Upper lobe of right lung (tissue), 1 donor: ENCODE data around the gene VSX2. TPM values are rescaled to one million over a fixed set of nuclear protein-coding genes. Genes with fewer than 3 reads are reported as not detected.

Experiments used
- ATAC-seq: fragments of 200-7000 bp; cut with Tn5 transposase; one replicate; pipeline ENCODE4 v1.9.1; 2020; ENCODE audit warnings: mild to moderate bottlenecking, moderate library complexity
- DNase-seq: peaks from one replicate; pipeline ENCODE4 v3.0.0-alpha.2; 2020
- H3K27ac ChIP-seq: fragments of 200-600 bp; one replicate; pipeline ENCODE4 v1.8.0; 2022
- H3K27me3 ChIP-seq: fragments of 200-600 bp; one replicate; pipeline ENCODE4 v1.8.0; 2022; ENCODE audit warnings: mild to moderate bottlenecking
- H3K36me3 ChIP-seq: fragments of 200-600 bp; one replicate; pipeline ENCODE4 v1.8.0; 2022
- H3K4me1 ChIP-seq: fragments of 200-600 bp; one replicate; pipeline ENCODE4 v1.8.0; 2022
- H3K4me3 ChIP-seq: fragments of 200-600 bp; one replicate; pipeline ENCODE4 v1.8.0; 2022; ENCODE audit warnings: mild to moderate bottlenecking
- H3K9me3 ChIP-seq: fragments of 200-600 bp; one replicate; pipeline ENCODE4 v1.8.0; 2022
- intact Hi-C: fragments of 100-400 bp; cut with DNase I; formaldehyde crosslinking; loops from one replicate; pipeline ENCODE4 v1.11.0; 2022
- total RNA-seq: library from RNA; stranded (reverse); fragmentation: NEBNext Ultra II Directional; extraction: Animal tissue kit (Norgen Biotek cat#: 25700); gene quantifications from one replicate; pipeline ENCODE4 v1.2.1, GENCODE V29; 2021
- TF ChIP-seq, protein P1 (sequence below): fragments of 200-600 bp; IDR thresholded peaks from one replicate; pipeline ENCODE4 v1.8.0; 2022; ENCODE audit warnings: antibody characterized with exemption
- donor health status: DM: no; HTN: yes; CAD: no; lungs with severe emphysema.

VSX2 gene
- total RNA-seq, 1 donor from 2014 or later = not detected

DNA sequence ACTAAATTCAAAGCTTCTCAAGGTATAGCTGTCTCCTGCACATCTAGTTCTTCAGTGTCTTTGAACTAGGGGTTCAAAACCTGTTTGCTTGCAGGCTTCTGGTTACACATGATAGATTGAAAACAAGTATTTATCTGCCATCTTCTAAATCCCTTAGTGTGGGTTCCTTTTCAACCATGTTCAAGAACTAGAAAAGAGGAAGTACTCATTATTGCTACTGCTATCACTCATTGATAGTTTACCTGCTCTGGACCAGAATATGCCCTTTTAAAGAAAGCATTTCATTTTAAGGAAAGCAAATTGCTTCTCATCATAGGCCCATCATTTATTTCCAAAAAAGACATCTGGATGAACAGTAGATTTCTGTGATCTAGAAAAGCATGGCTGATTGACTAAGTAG lies 37.1 kb upstream of the VSX2 start:
- Histone ChIP-seq H3K4me1 (no peaks in the 10 kb centered on the region), H3K4me3 (no peak overlapping the region), H3K9me3 (no peaks in the 10 kb centered on the region), H3K27ac (no peak overlapping the region), H3K36me3 (peaks cover 13% of the 10 kb centered on the region), H3K27me3 (no peaks in the 10 kb centered on the region)
- no peak for DNase-seq
- ATAC-seq = no peak
- intact Hi-C loops = no loop called here
- TF ChIP-seq, protein P1, sequence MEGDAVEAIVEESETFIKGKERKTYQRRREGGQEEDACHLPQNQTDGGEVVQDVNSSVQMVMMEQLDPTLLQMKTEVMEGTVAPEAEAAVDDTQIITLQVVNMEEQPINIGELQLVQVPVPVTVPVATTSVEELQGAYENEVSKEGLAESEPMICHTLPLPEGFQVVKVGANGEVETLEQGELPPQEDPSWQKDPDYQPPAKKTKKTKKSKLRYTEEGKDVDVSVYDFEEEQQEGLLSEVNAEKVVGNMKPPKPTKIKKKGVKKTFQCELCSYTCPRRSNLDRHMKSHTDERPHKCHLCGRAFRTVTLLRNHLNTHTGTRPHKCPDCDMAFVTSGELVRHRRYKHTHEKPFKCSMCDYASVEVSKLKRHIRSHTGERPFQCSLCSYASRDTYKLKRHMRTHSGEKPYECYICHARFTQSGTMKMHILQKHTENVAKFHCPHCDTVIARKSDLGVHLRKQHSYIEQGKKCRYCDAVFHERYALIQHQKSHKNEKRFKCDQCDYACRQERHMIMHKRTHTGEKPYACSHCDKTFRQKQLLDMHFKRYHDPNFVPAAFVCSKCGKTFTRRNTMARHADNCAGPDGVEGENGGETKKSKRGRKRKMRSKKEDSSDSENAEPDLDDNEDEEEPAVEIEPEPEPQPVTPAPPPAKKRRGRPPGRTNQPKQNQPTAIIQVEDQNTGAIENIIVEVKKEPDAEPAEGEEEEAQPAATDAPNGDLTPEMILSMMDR = no peak

DNA sequence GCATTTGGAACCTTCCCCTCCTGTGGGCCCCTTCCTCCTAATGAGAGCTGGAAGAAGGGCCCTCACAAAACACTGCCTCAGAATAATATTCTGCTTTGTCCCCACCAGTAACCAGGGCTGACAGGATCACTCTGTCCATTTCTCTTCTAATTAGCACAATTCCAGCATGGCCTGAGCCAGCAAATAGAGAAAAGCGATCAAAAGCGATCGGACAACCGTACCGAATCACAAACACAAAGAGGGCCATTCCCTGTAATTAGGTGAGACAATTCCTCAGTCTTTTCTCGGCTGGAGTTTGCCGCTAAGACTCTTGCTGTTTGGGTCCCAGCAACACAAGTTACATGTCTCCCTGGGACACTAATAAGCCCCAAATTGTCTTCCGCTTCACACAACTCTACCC lies 35.6 kb upstream of the VSX2 start:
- no peak for DNase-seq
- TF ChIP-seq, protein P1 = no peak
- no peaks in the 10 kb centered on the region for H3K9me3 ChIP-seq
- no peak overlapping the region for H3K4me3 ChIP-seq
- peaks cover 13% of the 10 kb centered on the region for H3K36me3 ChIP-seq
- H3K27ac ChIP-seq = no peak overlapping the region
- intact Hi-C loops = no loop called here
- no peak for ATAC-seq
- no peaks in the 10 kb centered on the region for H3K27me3 ChIP-seq
- H3K4me1 ChIP-seq = no peaks in the 10 kb centered on the region

DNA sequence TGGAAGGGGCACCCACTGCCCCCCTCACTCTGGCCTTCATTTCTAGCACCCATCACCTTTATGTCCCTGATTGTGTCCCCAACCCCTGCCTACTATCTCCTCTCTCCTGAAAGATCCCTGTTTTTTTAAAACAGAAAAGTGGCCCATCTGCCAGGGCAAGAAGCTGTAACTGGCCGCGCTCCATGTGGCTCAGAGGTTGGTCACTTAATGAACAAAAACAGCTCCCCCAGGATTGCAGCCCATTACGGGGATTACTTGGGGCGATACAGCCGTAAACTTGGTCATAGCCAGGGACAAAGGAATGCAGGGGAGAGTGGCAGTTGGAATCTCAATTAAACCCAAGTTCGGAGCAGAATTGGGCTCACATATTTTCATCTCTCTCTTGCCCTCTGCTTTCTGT lies 34.8 kb upstream of the VSX2 start:
- intact Hi-C loops = no loop called here
- no peak for ATAC-seq
- Histone ChIP-seq H3K36me3 (peaks cover 5% of the 10 kb centered on the region), H3K4me1 (no peaks in the 10 kb centered on the region), H3K9me3 (no peaks in the 10 kb centered on the region), H3K27me3 (no peaks in the 10 kb centered on the region), H3K27ac (no peak overlapping the region), H3K4me3 (no peak overlapping the region)
- DNase-seq = no peak
- TF ChIP-seq, protein P1 = no peak

DNA sequence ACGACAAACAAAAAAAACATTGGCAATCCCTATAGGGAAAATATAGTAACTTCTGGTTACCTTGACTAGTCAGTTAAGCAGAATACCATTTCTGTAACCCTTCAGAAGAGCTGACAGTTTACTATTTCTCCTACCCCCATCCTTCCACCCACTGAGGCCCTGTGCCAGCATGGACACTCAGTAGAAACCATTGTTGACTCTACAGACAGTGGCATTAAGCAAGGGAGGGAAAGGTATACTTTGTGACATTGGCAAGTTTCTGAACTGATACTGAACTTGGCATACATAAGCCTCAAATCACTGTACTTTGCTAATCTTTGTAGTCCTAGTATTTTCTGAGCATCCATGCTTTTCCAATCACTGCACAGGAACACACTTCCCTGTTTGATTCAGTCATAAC lies 33.4 kb upstream of the VSX2 start:
- no peaks in the 10 kb centered on the region for H3K9me3 ChIP-seq
- intact Hi-C loops = no loop called here
- no peak for DNase-seq
- TF ChIP-seq, protein P1 = no peak
- no peak overlapping the region for H3K27ac ChIP-seq
- H3K4me3 ChIP-seq = no peak overlapping the region
- no peaks in the 10 kb centered on the region for H3K4me1 ChIP-seq
- ATAC-seq = no peak
- no peaks in the 10 kb centered on the region for H3K36me3 ChIP-seq
- no peaks in the 10 kb centered on the region for H3K27me3 ChIP-seq

DNA sequence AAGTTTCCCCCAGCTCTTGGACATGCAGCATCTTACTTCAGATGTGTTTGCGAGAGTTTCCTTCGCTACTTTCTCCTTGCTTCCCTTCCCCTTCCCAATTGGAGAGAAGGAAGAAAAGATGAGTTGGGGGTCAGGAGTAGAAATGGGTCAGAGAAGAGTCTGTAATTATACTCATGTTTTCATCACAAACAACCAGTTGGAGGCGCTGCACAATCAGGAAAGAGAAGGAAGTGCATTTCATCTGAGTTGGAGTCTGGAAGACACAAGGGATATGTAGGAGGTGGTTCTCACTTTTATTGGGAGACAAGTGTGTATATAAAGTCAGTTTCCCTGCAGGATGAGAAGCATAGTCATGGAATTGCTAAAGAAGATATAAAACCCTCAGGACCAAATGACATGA lies 31.3 kb upstream of the VSX2 start:
- no peaks in the 10 kb centered on the region for H3K36me3 ChIP-seq
- H3K27me3 ChIP-seq = no peaks in the 10 kb centered on the region
- no peak overlapping the region for H3K27ac ChIP-seq
- H3K9me3 ChIP-seq = no peaks in the 10 kb centered on the region
- intact Hi-C loops = no loop called here
- ATAC-seq (no peak), DNase-seq (no peak)
- no peak overlapping the region for H3K4me3 ChIP-seq
- H3K4me1 ChIP-seq = no peaks in the 10 kb centered on the region
- TF ChIP-seq, protein P1 = no peak

DNA sequence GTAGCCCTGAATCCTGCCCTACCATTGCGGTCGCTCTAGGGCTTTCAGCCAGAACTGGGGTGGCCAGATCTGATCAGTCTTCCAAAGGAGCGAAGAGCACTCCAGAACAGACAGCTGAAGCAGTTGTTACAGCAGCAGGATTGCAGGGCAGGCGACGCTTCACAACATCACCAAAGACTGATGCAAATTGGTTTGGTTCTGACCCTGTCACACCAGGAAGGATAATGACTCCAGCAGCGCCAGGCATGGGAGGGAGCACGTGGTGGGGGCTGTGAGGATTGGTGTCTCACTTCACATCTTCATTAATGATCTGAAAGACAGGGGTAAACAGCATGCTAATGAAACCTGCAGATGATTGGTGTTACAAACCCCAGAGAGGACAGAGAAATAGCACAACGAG lies 30.6 kb upstream of the VSX2 start:
- Histone ChIP-seq H3K9me3 (no peaks in the 10 kb centered on the region), H3K36me3 (no peaks in the 10 kb centered on the region), H3K27me3 (no peaks in the 10 kb centered on the region), H3K4me1 (no peaks in the 10 kb centered on the region), H3K27ac (no peak overlapping the region), H3K4me3 (no peak overlapping the region)
- DNase-seq (no peak), ATAC-seq (no peak)
- intact Hi-C loops = no loop called here
- TF ChIP-seq, protein P1 = no peak
